ENCODE data around the gene APC. TPM values are rescaled to one million over a fixed set of nuclear protein-coding genes. Genes with fewer than 3 reads are reported as not detected.
A peak's percentile ranks its signal among the peaks of the same experiment; 100 is the strongest.
"Not testable (repeated sequence)": the region's sequence is repeated elsewhere in the genome, so short reads cannot be mapped to it uniquely, and the experiment has no call there.

Gene APC
- total RNA-seq, 2 donors from 2014 or later = 58.6 to 83.7 TPM

- no peak for TF ChIP-seq CTCF (IDR thresholded peaks at IDR 0.05)
- H3K4me3 ChIP-seq = peak overlapping the region; percentile 80
- no peaks in the 10 kb centered on the region for H3K36me3 ChIP-seq
- DNase-seq (ENCODE audit: low spot score) = no peak
- no peak for ATAC-seq (ENCODE audit: insufficient number of reproducible peaks, low FRiP score, low read depth)
- H3K4me1 ChIP-seq (ENCODE audit: control insufficient read depth in 1 of 2, low read depth in 2 of 2) = peaks cover 14 to 37% of the 10 kb centered on the region in 2 donors
- H3K27ac ChIP-seq = peak overlapping the region; percentile 82 to 90
- H3K9me3 ChIP-seq = no peaks in the 10 kb centered on the region
- no peaks in the 10 kb centered on the region for H3K27me3 ChIP-seq (replicated peaks; ENCODE audit: insufficient read depth)
Observed at GRCh38 chr5:112708103-112708622, 29.5 kb upstream of the APC start.

GRCh38 chr5:112709416-112709815, 28.3 kb upstream of the APC start:
- ATAC-seq (ENCODE audit: insufficient number of reproducible peaks, low FRiP score, low read depth) (no peak), DNase-seq (ENCODE audit: low spot score) (no peak)
- no peaks in the 10 kb centered on the region for H3K27me3 ChIP-seq (replicated peaks; ENCODE audit: insufficient read depth)
- H3K27ac ChIP-seq = no peak overlapping the region
- no peaks in the 10 kb centered on the region for H3K36me3 ChIP-seq
- H3K9me3 ChIP-seq = no peaks in the 10 kb centered on the region
- H3K4me1 ChIP-seq (ENCODE audit: control insufficient read depth in 1 of 2, low read depth in 2 of 2) = peaks cover 14 to 37% of the 10 kb centered on the region in 2 donors
- no peak for TF ChIP-seq CTCF (IDR thresholded peaks at IDR 0.05)
- H3K4me3 ChIP-seq = peak overlapping the region; percentile 80

GRCh38 chr5:112710896-112711295, 26.8 kb upstream of the APC start:
- ATAC-seq (ENCODE audit: insufficient number of reproducible peaks, low FRiP score, low read depth) (no peak), DNase-seq (ENCODE audit: low spot score) (no peak)
- Histone ChIP-seq H3K36me3 (no peaks in the 10 kb centered on the region), H3K9me3 (no peaks in the 10 kb centered on the region), H3K27me3 (replicated peaks; ENCODE audit: insufficient read depth) (no peaks in the 10 kb centered on the region), H3K4me1 (ENCODE audit: control insufficient read depth in 1 of 2, low read depth in 2 of 2) (peaks cover 14 to 37% of the 10 kb centered on the region in 2 donors), H3K4me3 (no peak overlapping the region), H3K27ac (no peak overlapping the region)
- no peak for TF ChIP-seq CTCF (IDR thresholded peaks at IDR 0.05)

- TF ChIP-seq CTCF (IDR thresholded peaks at IDR 0.05) = no peak
- no peaks in the 10 kb centered on the region for H3K36me3 ChIP-seq
- H3K27ac ChIP-seq = no peak overlapping the region
- peaks cover 14 to 37% of the 10 kb centered on the region in 2 donors for H3K4me1 ChIP-seq (ENCODE audit: control insufficient read depth in 1 of 2, low read depth in 2 of 2)
- H3K27me3 ChIP-seq (replicated peaks; ENCODE audit: insufficient read depth) = no peaks in the 10 kb centered on the region
- ATAC-seq (ENCODE audit: insufficient number of reproducible peaks, low FRiP score, low read depth) (no peak), DNase-seq (ENCODE audit: low spot score) (no peak)
- no peaks in the 10 kb centered on the region for H3K9me3 ChIP-seq
- no peak overlapping the region for H3K4me3 ChIP-seq
Observed at GRCh38 chr5:112711436-112711835, 26.2 kb upstream of the APC start.

- ATAC-seq (ENCODE audit: insufficient number of reproducible peaks, low FRiP score, low read depth) = no peak
- H3K4me1 ChIP-seq (ENCODE audit: control insufficient read depth in 1 of 2, low read depth in 2 of 2) = peaks cover 8 to 31% of the 10 kb centered on the region in 2 donors
Observed at GRCh38 chr5:112713206-112713605, 24.5 kb upstream of the APC start.

GRCh38 chr5:112716895-112717294, 20.8 kb upstream of the APC start:
- DNase-seq (ENCODE audit: low spot score); H3K36me3 ChIP-seq; ATAC-seq (ENCODE audit: insufficient number of reproducible peaks, low FRiP score, low read depth): not testable (repeated sequence)

More at GRCh38 chr5:112713206-112713605, 24.5 kb upstream of the APC start:
- H3K4me3 ChIP-seq = no peak overlapping the region
- TF ChIP-seq CTCF (IDR thresholded peaks at IDR 0.05) = no peak
- H3K27me3 ChIP-seq (replicated peaks; ENCODE audit: insufficient read depth) = no peaks in the 10 kb centered on the region
- H3K9me3 ChIP-seq = no peaks in the 10 kb centered on the region
- no peak for DNase-seq (ENCODE audit: low spot score)
- no peak overlapping the region for H3K27ac ChIP-seq
- H3K36me3 ChIP-seq = no peaks in the 10 kb centered on the region

More at GRCh38 chr5:112716895-112717294, 20.8 kb upstream of the APC start:
- H3K4me3 ChIP-seq; H3K27ac ChIP-seq; H3K27me3 ChIP-seq (replicated peaks; ENCODE audit: insufficient read depth); H3K9me3 ChIP-seq; H3K4me1 ChIP-seq (ENCODE audit: control insufficient read depth in 1 of 2, low read depth in 2 of 2): not testable (repeated sequence)
